Measurements from ENCODE around the gene FREY1. TPM values are rescaled to one million over a fixed set of nuclear protein-coding genes. Genes with fewer than 3 reads are reported as not detected.

The FREY1 gene
- total and polyA plus RNA-seq, 2 of the 4 experiments (the other 2 are of a cell fraction) = 0.21 TPM; not detected in 1

DNA sequence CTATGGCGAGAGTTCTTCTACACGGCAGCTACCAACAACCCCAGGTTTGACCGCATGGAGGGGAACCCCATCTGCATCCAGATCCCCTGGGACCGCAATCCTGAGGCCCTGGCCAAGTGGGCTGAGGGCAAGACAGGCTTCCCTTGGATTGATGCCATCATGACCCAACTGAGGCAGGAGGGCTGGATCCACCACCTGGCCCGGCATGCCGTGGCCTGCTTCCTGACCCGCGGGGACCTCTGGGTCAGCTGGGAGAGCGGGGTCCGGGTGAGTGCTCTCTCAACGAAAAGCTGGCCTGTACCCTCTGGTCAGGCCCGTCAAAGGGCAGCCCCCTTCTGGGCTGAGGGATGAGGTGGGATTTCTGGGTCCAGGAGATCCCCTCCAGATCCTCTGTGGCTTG is 37.5 kb downstream of the FREY1 start:
- H3K9me3 ChIP-seq (ENCODE audit: control insufficient read depth, insufficient read depth, low read length) = no peaks in the 10 kb centered on the region
- no peak overlapping the region for H3K56ac ChIP-seq (ENCODE audit: extremely low read depth, insufficient read depth, low read length)
- H2BK5ac ChIP-seq (ENCODE audit: low read depth, low read length, poor library complexity, severe bottlenecking) = no peak overlapping the region
- ChIA-PET POLR2A (ENCODE audit: unreplicated experiment) (no interaction called here), CTCF (no interaction called here)
- in situ Hi-C loops (cut with MboI; ENCODE audit: low sequenced_read_pairs) = no loop called here
- H3K4me3 ChIP-seq (ENCODE audit: insufficient read depth, low read depth, low read length) = no peak overlapping the region
- TF ChIP-seq NFE2L2 (IDR thresholded peaks at IDR 0.05; ENCODE audit: low read depth, low read length) (no peak), CTCF (conservative IDR thresholded peaks at IDR 0.05; ENCODE audit: low read depth, low read length) (no peak), MXI1 (IDR thresholded peaks at IDR 0.05; ENCODE audit: borderline replicate concordance, low read depth, low read length) (no peak), ELK1 (IDR thresholded peaks at IDR 0.05; ENCODE audit: borderline replicate concordance, low read depth, low read length) (no peak), CHD1 (IDR thresholded peaks at IDR 0.05; ENCODE audit: low read depth, low read length) (no peak), RFX5 (IDR thresholded peaks at IDR 0.05; ENCODE audit: low read depth, low read length) (no peak), USF2 (IDR thresholded peaks at IDR 0.05; ENCODE audit: low read depth, low read length) (no peak), MAZ (IDR thresholded peaks at IDR 0.05; ENCODE audit: borderline replicate concordance, low read depth, low read length) (no peak), CEBPB (IDR thresholded peaks at IDR 0.05; ENCODE audit: low read depth, low read length) (no peak), MAFK (IDR thresholded peaks at IDR 0.05; ENCODE audit: low read depth, low read length) (no peak), RAD21 (IDR thresholded peaks at IDR 0.05; ENCODE audit: low read length) (no peak), POLR2A (IDR thresholded peaks at IDR 0.05; ENCODE audit: low read depth, low read length) (no peak), FOS (IDR thresholded peaks at IDR 0.05; ENCODE audit: low read depth, low read length) (no peak), SMC3 (IDR thresholded peaks at IDR 0.05; ENCODE audit: low read depth, low read length) (no peak), RCOR1 (IDR thresholded peaks at IDR 0.05; ENCODE audit: insufficient replicate concordance, low read length) (no peak), BHLHE40 (IDR thresholded peaks at IDR 0.05; ENCODE audit: low read depth, low read length) (no peak)
- H4K8ac ChIP-seq (ENCODE audit: low read depth in 2 of 2, low read length in 2 of 2) = no peak overlapping the region
- no peak overlapping the region for H3K18ac ChIP-seq (ENCODE audit: low read depth, low read length)
- H3K9me1 ChIP-seq (ENCODE audit: insufficient read depth, low read length) = peaks cover 14% of the 10 kb centered on the region
- no peak overlapping the region for H2BK120ac ChIP-seq (ENCODE audit: low read depth, low read length)
- no peak overlapping the region for H2AK9ac ChIP-seq (replicated peaks; ENCODE audit: low read depth, low read length, poor library complexity)
- BruUV-seq (replicated peaks) = no TSS peak
- intact Hi-C loops (cut with micrococcal nuclease) = no loop called here
- H3K4ac ChIP-seq (ENCODE audit: low read depth, low read length) = no peak overlapping the region
- peaks cover 0 to 8% of the 10 kb centered on the region in 2 experiments; a peak in 3 of 4 replicates for H3K79me1 ChIP-seq (ENCODE audit: low read depth in 1 of 2, low read length in 2 of 2)
- H2BK20ac ChIP-seq (ENCODE audit: low read depth, low read length) = no peak overlapping the region
- H4K91ac ChIP-seq (ENCODE audit: insufficient read depth, low read depth, low read length) = no peak overlapping the region
- DNase-seq (no peak), ATAC-seq (ENCODE audit: low read depth) (no peak)
- no peak overlapping the region for H2AFZ ChIP-seq (replicated peaks; ENCODE audit: low read length, poor library complexity)
- H3K27ac ChIP-seq (ENCODE audit: insufficient read depth, low read length) = no peak overlapping the region
- H3K14ac ChIP-seq (replicated peaks; ENCODE audit: low read depth, low read length) = no peak overlapping the region
- no peak overlapping the region for H4K5ac ChIP-seq (ENCODE audit: low read depth, low read length)
- H3K4me2 ChIP-seq (ENCODE audit: low read depth, low read length) = no peak overlapping the region
- H3K4me1 ChIP-seq (ENCODE audit: control insufficient read depth, insufficient read depth, low read length) = peaks cover 15% of the 10 kb centered on the region
- H2AK5ac ChIP-seq (ENCODE audit: low read depth, low read length) = no peak overlapping the region
- H2BK15ac ChIP-seq (ENCODE audit: low read depth, low read length) = no peak overlapping the region
- peaks cover 51% of the 10 kb centered on the region for H3K36me3 ChIP-seq (ENCODE audit: control insufficient read depth, insufficient read depth, low read length)
- H4K20me1 ChIP-seq (ENCODE audit: insufficient read depth, low read length) = peaks cover 11% of the 10 kb centered on the region
- WGBS, 2 experiments (ENCODE audit: extremely low coverage in 2 of 2, insufficient read length in 1 of 2) = 97% methylated on average over 6 of the region's 12 CpGs; no CpG with 5 or more reads in 1 of the 2 experiments
- no peak overlapping the region for H3K9ac ChIP-seq (ENCODE audit: low read depth, low read length)
- dilution Hi-C loops (cut with HindIII; ENCODE audit: low sequenced_read_pairs, unreplicated experiment) = no loop called here
- no peaks in the 10 kb centered on the region for H3K27me3 ChIP-seq (ENCODE audit: control insufficient read depth, insufficient read depth, low read length)
- H3K23ac ChIP-seq (ENCODE audit: low read depth, low read length) = no peak overlapping the region
